ENCODE results near the gene HSPB7. TPM values are rescaled to one million over a fixed set of nuclear protein-coding genes. Genes with fewer than 3 reads are reported as not detected.

Gene HSPB7
- total RNA-seq, 1 experiment from 2014 or later, result 0.11 TPM

DNA sequence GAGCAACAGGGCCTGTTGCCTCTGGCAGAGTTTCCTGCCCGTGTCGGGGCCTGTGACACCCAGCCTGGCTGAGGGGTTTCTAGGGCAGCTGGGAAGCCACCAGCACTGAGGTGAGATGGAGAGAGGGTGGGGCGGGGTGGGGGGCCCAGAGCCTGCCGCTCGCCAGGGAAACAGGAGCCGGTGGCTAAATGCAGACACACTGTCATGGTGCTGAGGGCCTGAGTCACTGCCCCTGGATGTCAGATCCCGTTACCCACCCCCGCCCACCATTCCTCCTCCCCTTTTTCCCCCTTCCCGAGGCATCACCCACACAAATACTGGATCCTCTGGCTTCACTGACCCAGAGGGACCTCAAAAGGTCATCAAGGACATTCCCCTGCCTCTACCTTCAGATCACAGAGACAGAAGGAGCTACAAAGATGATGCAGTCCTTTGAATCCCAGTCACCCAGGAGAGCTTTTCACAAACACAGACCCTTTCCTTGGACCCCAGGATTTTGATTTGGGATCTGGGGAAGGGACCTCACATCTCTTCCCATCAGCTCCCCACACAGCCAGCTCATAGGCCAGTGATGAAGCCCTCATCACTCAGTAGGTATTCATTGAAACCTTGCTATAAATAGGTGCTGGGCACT is 1.9 kb upstream of the HSPB7 start (continued):
- TF ChIP-seq, protein P1, sequence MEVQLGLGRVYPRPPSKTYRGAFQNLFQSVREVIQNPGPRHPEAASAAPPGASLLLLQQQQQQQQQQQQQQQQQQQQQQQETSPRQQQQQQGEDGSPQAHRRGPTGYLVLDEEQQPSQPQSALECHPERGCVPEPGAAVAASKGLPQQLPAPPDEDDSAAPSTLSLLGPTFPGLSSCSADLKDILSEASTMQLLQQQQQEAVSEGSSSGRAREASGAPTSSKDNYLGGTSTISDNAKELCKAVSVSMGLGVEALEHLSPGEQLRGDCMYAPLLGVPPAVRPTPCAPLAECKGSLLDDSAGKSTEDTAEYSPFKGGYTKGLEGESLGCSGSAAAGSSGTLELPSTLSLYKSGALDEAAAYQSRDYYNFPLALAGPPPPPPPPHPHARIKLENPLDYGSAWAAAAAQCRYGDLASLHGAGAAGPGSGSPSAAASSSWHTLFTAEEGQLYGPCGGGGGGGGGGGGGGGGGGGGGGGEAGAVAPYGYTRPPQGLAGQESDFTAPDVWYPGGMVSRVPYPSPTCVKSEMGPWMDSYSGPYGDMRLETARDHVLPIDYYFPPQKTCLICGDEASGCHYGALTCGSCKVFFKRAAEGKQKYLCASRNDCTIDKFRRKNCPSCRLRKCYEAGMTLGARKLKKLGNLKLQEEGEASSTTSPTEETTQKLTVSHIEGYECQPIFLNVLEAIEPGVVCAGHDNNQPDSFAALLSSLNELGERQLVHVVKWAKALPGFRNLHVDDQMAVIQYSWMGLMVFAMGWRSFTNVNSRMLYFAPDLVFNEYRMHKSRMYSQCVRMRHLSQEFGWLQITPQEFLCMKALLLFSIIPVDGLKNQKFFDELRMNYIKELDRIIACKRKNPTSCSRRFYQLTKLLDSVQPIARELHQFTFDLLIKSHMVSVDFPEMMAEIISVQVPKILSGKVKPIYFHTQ (CRISPR knock-in tag; IDR thresholded peaks at IDR 0.05), result no peak
- TF ChIP-seq SP1 (CRISPR knock-in tag; conservative IDR thresholded peaks at IDR 0.05), result no peak
- TF ChIP-seq ZNF396 (CRISPR knock-in tag; IDR thresholded peaks at IDR 0.05; ENCODE audit: borderline replicate concordance), result no peak

GRCh38 chr1:16018749-16019643 is 1.2 kb upstream of the HSPB7 start:
- Mint-ChIP-seq H3K27me3 (ENCODE audit: low read depth) (peaks cover 35% of the 10 kb centered on the region), H3K4me3 (no peak overlapping the region), H3K36me3 (no peaks in the 10 kb centered on the region), H3K4me1 (peaks cover 56% of the 10 kb centered on the region), H3K9me3 (no peaks in the 10 kb centered on the region), H3K27ac (no peak overlapping the region)
- ATAC-seq (no peak), DNase-seq (ENCODE audit: low spot score) (no peak)
- CTCF ChIA-PET, result interaction anchor here (1.1 to 3.5 kb wide), 4 partner anchors 7 to 227 kb away, joined by 3 to 17 read pairs (median 8); no protein-coding TSS in a partner anchor
- TF ChIP-seq FOXP1 (CRISPR knock-in tag; IDR thresholded peaks at IDR 0.05; ENCODE audit: borderline replicate concordance), result no peak
- no peak for TF ChIP-seq NR2C2 (CRISPR knock-in tag; IDR thresholded peaks at IDR 0.05)
- TF ChIP-seq, protein P2, sequence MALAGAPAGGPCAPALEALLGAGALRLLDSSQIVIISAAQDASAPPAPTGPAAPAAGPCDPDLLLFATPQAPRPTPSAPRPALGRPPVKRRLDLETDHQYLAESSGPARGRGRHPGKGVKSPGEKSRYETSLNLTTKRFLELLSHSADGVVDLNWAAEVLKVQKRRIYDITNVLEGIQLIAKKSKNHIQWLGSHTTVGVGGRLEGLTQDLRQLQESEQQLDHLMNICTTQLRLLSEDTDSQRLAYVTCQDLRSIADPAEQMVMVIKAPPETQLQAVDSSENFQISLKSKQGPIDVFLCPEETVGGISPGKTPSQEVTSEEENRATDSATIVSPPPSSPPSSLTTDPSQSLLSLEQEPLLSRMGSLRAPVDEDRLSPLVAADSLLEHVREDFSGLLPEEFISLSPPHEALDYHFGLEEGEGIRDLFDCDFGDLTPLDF (CRISPR knock-in tag; IDR thresholded peaks at IDR 0.05), result no peak
- no peak for TF ChIP-seq JUN (CRISPR knock-in tag; IDR thresholded peaks at IDR 0.05)
- no peak for TF ChIP-seq HMGA2 (CRISPR knock-in tag; IDR thresholded peaks at IDR 0.05)
- TF ChIP-seq, protein P3, sequence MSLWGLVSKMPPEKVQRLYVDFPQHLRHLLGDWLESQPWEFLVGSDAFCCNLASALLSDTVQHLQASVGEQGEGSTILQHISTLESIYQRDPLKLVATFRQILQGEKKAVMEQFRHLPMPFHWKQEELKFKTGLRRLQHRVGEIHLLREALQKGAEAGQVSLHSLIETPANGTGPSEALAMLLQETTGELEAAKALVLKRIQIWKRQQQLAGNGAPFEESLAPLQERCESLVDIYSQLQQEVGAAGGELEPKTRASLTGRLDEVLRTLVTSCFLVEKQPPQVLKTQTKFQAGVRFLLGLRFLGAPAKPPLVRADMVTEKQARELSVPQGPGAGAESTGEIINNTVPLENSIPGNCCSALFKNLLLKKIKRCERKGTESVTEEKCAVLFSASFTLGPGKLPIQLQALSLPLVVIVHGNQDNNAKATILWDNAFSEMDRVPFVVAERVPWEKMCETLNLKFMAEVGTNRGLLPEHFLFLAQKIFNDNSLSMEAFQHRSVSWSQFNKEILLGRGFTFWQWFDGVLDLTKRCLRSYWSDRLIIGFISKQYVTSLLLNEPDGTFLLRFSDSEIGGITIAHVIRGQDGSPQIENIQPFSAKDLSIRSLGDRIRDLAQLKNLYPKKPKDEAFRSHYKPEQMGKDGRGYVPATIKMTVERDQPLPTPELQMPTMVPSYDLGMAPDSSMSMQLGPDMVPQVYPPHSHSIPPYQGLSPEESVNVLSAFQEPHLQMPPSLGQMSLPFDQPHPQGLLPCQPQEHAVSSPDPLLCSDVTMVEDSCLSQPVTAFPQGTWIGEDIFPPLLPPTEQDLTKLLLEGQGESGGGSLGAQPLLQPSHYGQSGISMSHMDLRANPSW (CRISPR knock-in tag; conservative IDR thresholded peaks at IDR 0.05; ENCODE audit: low read depth), result no peak
- POLR2A ChIA-PET, result interaction anchor here (0.6 kb wide), 1 partner anchor 195 kb away, joined by 3 read pairs; no protein-coding TSS in a partner anchor

DNA sequence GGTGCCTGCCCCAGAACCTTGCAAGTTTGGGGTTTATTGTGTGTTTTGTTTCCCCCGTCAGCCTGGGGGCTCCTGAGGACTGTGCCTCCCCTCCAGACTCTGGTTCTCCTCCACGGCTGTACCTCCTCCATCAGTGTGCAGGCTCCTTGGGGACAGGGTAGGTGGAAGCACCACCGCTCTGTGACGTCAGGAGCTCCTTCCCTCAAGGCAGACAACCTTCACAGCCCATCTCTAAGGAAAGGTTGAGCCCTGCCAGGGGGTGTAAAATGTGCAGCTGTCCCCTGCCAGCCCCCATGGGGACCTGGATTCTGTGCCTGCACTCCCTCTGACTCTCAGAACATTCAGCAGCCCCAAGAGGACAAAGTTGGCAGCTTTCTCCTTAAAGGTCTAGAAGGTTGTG is 465 bp upstream of the HSPB7 start:
- no peak for ATAC-seq
- no peaks in the 10 kb centered on the region for H3K9me3 Mint-ChIP-seq
- peaks cover 62% of the 10 kb centered on the region for H3K4me1 Mint-ChIP-seq
- ChIA-PET POLR2A (interaction anchor here (1.6 kb wide), 1 partner anchor 8 kb away, joined by 6 read pairs; no protein-coding TSS in a partner anchor), CTCF (interaction anchor here (0.9 to 3.5 kb wide), 7 partner anchors 8 to 226 kb away, joined by 3 to 17 read pairs (median 7); no protein-coding TSS in a partner anchor)
- no peaks in the 10 kb centered on the region for H3K36me3 Mint-ChIP-seq
- no peak overlapping the region for H3K4me3 Mint-ChIP-seq
- H3K27me3 Mint-ChIP-seq (ENCODE audit: low read depth), result peaks cover 28% of the 10 kb centered on the region
- no peak for DNase-seq (ENCODE audit: low spot score)
- TF ChIP-seq MYBL2 (CRISPR knock-in tag; IDR thresholded peaks at IDR 0.05), result no peak
- no peak for TF ChIP-seq AFF4 (CRISPR knock-in tag; IDR thresholded peaks at IDR 0.05; ENCODE audit: borderline replicate concordance)
- TF ChIP-seq, protein P4, sequence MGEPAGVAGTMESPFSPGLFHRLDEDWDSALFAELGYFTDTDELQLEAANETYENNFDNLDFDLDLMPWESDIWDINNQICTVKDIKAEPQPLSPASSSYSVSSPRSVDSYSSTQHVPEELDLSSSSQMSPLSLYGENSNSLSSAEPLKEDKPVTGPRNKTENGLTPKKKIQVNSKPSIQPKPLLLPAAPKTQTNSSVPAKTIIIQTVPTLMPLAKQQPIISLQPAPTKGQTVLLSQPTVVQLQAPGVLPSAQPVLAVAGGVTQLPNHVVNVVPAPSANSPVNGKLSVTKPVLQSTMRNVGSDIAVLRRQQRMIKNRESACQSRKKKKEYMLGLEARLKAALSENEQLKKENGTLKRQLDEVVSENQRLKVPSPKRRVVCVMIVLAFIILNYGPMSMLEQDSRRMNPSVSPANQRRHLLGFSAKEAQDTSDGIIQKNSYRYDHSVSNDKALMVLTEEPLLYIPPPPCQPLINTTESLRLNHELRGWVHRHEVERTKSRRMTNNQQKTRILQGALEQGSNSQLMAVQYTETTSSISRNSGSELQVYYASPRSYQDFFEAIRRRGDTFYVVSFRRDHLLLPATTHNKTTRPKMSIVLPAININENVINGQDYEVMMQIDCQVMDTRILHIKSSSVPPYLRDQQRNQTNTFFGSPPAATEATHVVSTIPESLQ (CRISPR knock-in tag; IDR thresholded peaks at IDR 0.05), result no peak
- no peak for TF ChIP-seq ZNF219 (CRISPR knock-in tag; IDR thresholded peaks at IDR 0.05; ENCODE audit: borderline replicate concordance)
- no peak for TF ChIP-seq RORB (CRISPR knock-in tag; IDR thresholded peaks at IDR 0.05)
- no peak overlapping the region for H3K27ac Mint-ChIP-seq

Data from WTC11 (cell line).